ENCODE measurements around the gene AKAP8.
A peak's percentile ranks its signal among the peaks of the same experiment; 100 is the strongest.

Gene AKAP8

GRCh38 chr19:15332311-15332996 is 47.1 kb downstream of the AKAP8 start, which contains the start of gene BRD4:
Gene BRD4 (minus strand): TSS chr19:15332539. CDS start chr19:15273099, 59,440 bp downstream.
- DNase-seq (ENCODE audit: low spot score) = peak; percentile 96

GRCh38 chr19:15331419-15332310 is 47.9 kb downstream of the AKAP8 start:
- DNase-seq (ENCODE audit: low spot score) = peak; percentile 75

- peak; percentile 72 for DNase-seq (ENCODE audit: low spot score)
Observed at GRCh38 chr19:15330801-15331418, 48.7 kb downstream of the AKAP8 start.

DNA sequence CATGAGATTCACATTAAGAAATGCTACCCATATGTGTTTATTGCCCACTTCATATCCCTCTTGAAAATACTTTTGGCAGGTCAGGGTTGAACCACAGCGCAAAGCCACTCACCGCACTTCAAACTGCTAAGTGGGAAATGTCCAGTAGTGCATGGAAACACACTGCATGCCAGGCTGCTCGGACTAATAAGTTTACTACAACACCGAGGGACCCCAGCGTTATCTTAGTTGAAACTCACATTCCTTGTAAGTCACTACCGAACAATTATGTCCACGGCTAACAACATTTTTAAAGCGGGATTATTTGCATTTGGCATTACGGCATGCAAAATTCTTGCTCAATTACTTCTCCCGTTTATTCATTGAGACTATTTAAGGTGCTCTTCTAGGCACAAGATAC is 51.3 kb downstream of the AKAP8 start:
- DNase-seq (ENCODE audit: low spot score) = no peak

DNA sequence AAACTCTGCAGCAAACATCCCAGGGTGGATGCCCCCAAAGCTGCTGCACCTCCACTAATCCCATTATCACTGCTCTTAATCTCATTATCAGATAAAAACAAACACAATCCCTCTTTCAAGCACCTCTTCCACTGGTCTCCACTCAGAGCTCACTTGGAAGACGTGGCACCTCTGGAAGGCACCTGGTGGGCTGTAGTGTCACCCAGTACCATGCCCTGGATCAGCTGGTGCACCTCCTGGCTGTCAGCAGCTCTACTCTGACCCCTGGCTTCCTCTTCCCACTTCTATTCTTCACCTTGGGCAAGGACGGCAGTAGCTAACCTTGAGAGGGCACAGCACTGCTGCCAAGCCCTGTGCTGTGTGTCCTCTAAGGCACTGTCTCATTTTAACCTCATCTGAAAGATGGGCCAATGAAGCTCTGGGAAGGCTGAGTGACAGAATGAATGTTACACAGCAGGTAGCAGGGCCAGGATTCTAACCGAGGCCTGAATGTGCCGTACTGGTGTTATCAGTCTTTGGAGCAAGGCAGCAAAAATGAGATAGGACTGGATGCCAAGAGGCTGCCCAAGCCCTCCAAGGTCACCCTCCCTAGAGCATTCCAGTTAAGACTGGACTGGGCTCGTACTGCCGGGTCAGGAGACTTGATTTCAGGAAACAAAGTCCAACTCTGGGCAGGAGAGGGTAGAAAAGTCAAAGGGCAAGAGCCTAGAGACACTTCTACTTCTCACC is 54.6 kb downstream of the AKAP8 start:
- DNase-seq (ENCODE audit: low spot score) = no peak

DNA sequence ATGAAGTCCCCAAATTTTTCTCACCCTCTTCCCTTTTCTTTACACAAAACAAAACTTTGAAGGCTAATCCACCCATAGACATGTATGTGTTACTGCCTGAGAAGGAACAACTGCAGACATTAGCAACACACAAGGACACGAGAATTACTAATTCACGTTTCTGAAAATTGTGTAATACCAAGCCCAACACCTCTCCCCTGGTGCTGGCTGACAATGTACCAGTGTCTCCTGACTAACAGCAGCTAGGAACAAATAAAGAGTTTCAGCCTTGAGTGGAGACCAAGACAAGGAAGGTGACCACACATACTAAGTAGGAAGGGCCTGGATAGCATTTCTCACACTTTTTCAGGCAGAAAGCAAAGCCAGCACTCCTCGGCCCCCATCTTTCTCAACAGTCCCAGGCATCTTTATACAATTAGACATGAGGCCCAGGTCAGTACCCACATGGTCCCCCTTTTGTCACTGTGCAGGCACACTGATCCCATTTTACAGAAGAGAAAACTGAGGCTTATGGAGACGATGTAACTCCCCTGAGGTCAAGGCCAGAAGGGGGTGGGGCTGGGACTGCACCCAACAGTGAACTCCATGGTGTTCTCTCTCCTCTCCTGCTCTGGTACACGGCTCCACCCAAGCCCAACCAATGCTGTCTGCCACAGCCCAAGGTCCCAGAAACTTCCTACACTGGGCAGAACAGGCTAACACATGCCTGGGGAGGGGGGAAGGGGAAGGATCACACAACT is 55.9 kb downstream of the AKAP8 start:
- peak; percentile 57 for DNase-seq (ENCODE audit: low spot score)

- DNase-seq (ENCODE audit: low spot score) = no peak
Observed at GRCh38 chr19:15321739-15322138, 57.8 kb downstream of the AKAP8 start.

- peak; percentile 73 for DNase-seq (ENCODE audit: low spot score)
Observed at GRCh38 chr19:15320116-15320515, 59.5 kb downstream of the AKAP8 start.

- DNase-seq (ENCODE audit: low spot score) = peak; percentile 8
Observed at GRCh38 chr19:15318241-15318691, 61.3 kb downstream of the AKAP8 start.

GRCh38 chr19:15317392-15318071 is 62.1 kb downstream of the AKAP8 start:
- peak; percentile 53 for DNase-seq (ENCODE audit: low spot score)

DNA sequence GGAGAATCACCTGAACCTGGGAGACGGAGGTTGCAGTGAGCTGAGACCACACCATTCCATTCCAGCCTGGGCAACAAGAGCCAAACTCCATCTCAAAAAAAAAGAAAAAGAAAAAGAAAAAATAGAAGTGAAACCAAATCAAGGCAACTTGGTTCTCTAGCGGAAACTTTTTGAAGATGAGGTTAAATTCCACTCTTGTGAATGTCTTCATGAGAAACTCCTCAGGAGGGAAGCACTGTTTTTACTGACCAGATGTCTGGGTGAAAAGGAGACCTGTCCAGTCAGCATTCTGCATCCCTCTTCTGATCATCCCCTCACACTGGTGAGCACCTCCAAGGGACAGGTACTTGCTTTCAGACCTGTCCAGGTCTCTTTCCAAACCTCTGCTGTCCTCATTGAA is 63.1 kb downstream of the AKAP8 start:
- DNase-seq (ENCODE audit: low spot score) = no peak

DNA sequence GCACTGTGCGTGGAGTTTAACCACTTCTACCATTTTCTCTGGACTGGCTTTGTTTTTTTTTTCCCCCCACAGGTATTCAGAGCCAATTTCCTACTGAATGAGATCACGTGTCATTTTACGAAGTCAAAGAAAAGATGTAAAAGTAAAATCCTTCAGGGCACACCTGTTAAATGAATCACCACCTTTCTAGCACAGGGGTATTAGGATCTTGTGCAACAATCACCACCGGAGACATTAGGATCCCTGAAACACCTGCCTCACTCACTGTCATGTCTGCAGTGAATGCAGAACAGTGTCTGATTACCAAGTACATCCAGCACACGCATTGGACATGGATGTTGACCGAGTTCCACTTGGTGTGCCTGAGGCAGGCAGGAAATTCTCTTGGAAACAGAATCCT is 64.5 kb downstream of the AKAP8 start:
- no peak for DNase-seq (ENCODE audit: low spot score)

GRCh38 chr19:15313649-15314279 is 65.8 kb downstream of the AKAP8 start:
- no peak for DNase-seq (ENCODE audit: low spot score)

DNA sequence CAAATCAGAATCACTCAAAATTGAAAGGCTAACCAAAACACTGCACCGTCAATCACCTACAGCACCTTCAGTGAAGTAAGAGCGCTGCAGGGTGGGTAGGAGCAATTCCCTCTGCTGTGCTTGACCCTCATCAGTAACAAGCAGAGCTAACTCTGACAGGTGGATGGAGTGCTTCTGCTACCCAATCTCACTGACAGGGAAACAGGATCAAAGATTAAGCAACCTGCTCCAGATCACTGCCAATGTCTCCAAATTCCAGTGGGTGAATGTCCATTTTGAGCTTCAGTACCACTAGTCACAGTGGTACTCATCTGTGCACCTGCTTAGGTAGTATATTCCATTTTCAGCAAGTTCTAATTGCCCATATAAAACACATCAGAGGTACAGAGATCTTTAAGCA is 72.4 kb downstream of the AKAP8 start:
- DNase-seq (ENCODE audit: low spot score) = no peak

GRCh38 chr19:15305582-15306334 is 73.8 kb downstream of the AKAP8 start:
- no peak for DNase-seq (ENCODE audit: low spot score)

DNA sequence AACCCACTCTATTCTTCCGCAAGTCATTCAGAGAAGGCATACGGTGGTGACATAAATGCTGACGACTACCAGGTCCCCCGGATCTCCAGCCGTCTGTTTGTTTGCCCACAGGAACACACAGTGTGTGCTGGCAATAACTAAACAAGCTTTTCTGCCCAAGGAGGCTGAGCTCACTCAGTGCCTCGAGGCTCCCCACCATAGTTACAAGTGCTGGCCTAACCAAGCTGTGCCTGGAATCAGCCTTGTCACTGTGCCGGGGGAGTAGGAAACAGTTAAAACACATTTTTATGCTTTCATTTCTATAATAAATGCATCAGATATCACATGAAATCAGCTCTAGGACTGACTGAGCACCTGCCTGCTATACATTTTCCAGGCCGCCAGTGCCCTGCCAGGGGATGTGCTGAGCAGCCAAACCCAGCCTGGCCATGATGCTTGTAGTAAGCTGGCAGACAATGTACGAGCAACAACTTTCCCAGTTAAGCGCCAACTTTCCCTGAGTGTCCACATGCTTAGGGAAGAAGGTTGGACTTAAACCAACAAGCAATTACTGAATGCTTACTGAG is 75.4 kb downstream of the AKAP8 start:
- DNase-seq (ENCODE audit: low spot score) = no peak

All from AG20443 (cell line).